Uterus (tissue), 2 donors: ENCODE results near the gene ZBTB47.

ENCODE experiments used
- CTCF ChIP-seq, 4 experiments: fragments of 200-600 bp in 2 of 4; fragments of 450-650 bp in 2 of 4; sonication (generic) in 2 of 4; IDR thresholded peaks; one replicate each; pipeline ENCODE4 v1.5.1; 2016 to 2019; ENCODE audit warnings: antibody characterized with exemption in 4 of 4, mild to moderate bottlenecking in 2 of 4, moderate library complexity in 1 of 4
- POLR2A ChIP-seq, 2 donors: fragments of 450-650 bp; IDR thresholded peaks; one replicate each; pipeline ENCODE4 v1.6.1; 2016; ENCODE audit warnings: antibody characterized with exemption in 2 of 2, mild to moderate bottlenecking in 1 of 2, moderate library complexity in 1 of 2

GRCh38 chr3:42702982-42703694, 49.6 kb downstream of the ZBTB47 start:
- no peak for TF ChIP-seq CTCF (IDR thresholded peaks at IDR 0.05)
- TF ChIP-seq POLR2A (IDR thresholded peaks at IDR 0.05) = no peak
